A549 (cell line): Measurements from ENCODE around the gene DNAJC5G.

Experiments used
- CTCF ChIP-seq: fragments of >200 bp; sonication (Bioruptor Twin); formaldehyde crosslinking; IDR thresholded peaks from 3 replicates; pipeline ENCODE4 v1.5.1; 2016
- JUN ChIP-seq, 2 experiments: fragments of >200 bp; sonication (Bioruptor Twin); formaldehyde crosslinking; IDR thresholded peaks; 2 replicates in 1 of 2; 3 replicates in 1 of 2; pipeline ENCODE4 v1.6.1; 2016 to 2017
- POLR2A ChIP-seq: IDR thresholded peaks from 2 replicates; pipeline ENCODE4 v1.6.1; 2012; ENCODE audit warnings: mild to moderate bottlenecking, low read length
- RCOR1 ChIP-seq: fragments of 150-350 bp; IDR thresholded peaks from 2 replicates; pipeline ENCODE4 v1.6.1; 2014; ENCODE audit warnings: antibody characterized with exemption, low read length, low read depth
- REST ChIP-seq: fragments of 200-600 bp; sonication (generic); IDR thresholded peaks from 2 replicates; pipeline ENCODE4 v1.6.1; 2016; ENCODE audit warnings: antibody characterized with exemption, mild to moderate bottlenecking, moderate library complexity

GRCh38 chr2:27281855-27282559 lies 6.8 kb downstream of the DNAJC5G start, which contains the start of gene TRIM54:
- TF ChIP-seq CTCF (no peak), REST (no peak), RCOR1 (no peak), JUN (IDR thresholded peaks at IDR 0.05) (no peak), POLR2A (no peak)
